Panc1 (cell line): ENCODE data around the gene NEGR1. TPM values are rescaled to one million over a fixed set of nuclear protein-coding genes. Genes with fewer than 3 reads are reported as not detected.

Experiments
- ATAC-seq: fragments of 200-7000 bp; cut with Tn5 transposase; 2 replicates; pipeline ENCODE4 v1.9.1; 2020; ENCODE audit warnings: mild to moderate bottlenecking, moderate library complexity
- BruUV-seq: library from RNA; stranded (reverse); fragments of 400-500 nt; replicated peaks from 2 replicates; lab custom pipeline; 2021; lab: Mats Ljungman, UMichigan
- CTCF ChIA-PET: fragments of 300-600 bp; sonication (Branson Sonifier 250); formaldehyde crosslinking; loops from one replicate; lab custom pipeline; 2022; ENCODE audit warnings: antibody characterized with exemption; lab: Charles Lee
- POLR2A ChIA-PET: fragments of 300-600 bp; sonication (Branson Sonifier 250); formaldehyde crosslinking; loops from one replicate; lab custom pipeline; 2022; ENCODE audit warnings: antibody characterized with exemption; lab: Charles Lee
- DNase-seq: peaks from one replicate; pipeline ENCODE4 v3.0.0-alpha.2; 2010; ENCODE audit warnings: low read depth, low spot score
- H3K27ac ChIP-seq: 2 replicates; pipeline ENCODE4 v1.5.1; 2011; ENCODE audit warnings: mild to moderate bottlenecking, low read length, inconsistent platforms
- H3K27me3 ChIP-seq: fragments of 200-500 bp; sonication (Bioruptor generic); 2 replicates; pipeline ENCODE4 v1.6.0; 2014; ENCODE audit warnings: low read length, inconsistent platforms; ENCODE audit not compliant: control insufficient read depth, insufficient read depth
- H3K36me3 ChIP-seq: fragments of 200-500 bp; sonication (Bioruptor generic); 2 replicates; pipeline ENCODE4 v1.5.1; 2014; ENCODE audit warnings: inconsistent platforms, mild to moderate bottlenecking, low read length, moderate library complexity; ENCODE audit not compliant: control insufficient read depth, insufficient read depth
- H3K4me1 ChIP-seq: 2 replicates; pipeline ENCODE4 v1.5.1; 2011; ENCODE audit warnings: inconsistent platforms, mild to moderate bottlenecking, low read length, moderate library complexity; ENCODE audit not compliant: control insufficient read depth, insufficient read depth
- H3K4me3 ChIP-seq, 2 experiments: 2 replicates each; pipeline ENCODE4 v1.5.1; 2011 to 2012; ENCODE audit warnings: low read depth in 2 of 2, low read length in 2 of 2, mild to moderate bottlenecking in 2 of 2, inconsistent platforms in 1 of 2, moderate library complexity in 1 of 2
- H3K9me3 ChIP-seq: fragments of 200-500 bp; sonication (Bioruptor generic); 2 replicates; pipeline ENCODE4 v1.5.1; 2014; ENCODE audit warnings: low read depth, mild to moderate bottlenecking, inconsistent platforms, low read length, moderate library complexity; ENCODE audit not compliant: control insufficient read depth, insufficient read depth
- CTCF ChIP-seq: fragments of 450-650 bp; IDR thresholded peaks from 2 replicates; pipeline ENCODE4 v1.5.1; 2017; ENCODE audit warnings: mild to moderate bottlenecking
- POLR2AphosphoS5 ChIP-seq: IDR thresholded peaks from 2 replicates; pipeline ENCODE4 v1.6.1; 2012; ENCODE audit warnings: mild to moderate bottlenecking, low read depth, low read length, moderate library complexity
- SIN3A ChIP-seq: IDR thresholded peaks from 2 replicates; pipeline ENCODE4 v1.6.1; 2012; ENCODE audit warnings: low read depth, mild to moderate bottlenecking, low read length, moderate library complexity, borderline replicate concordance; ENCODE audit not compliant: insufficient read depth
- TCF7L2 ChIP-seq: IDR thresholded peaks from 2 replicates; pipeline ENCODE4 v1.6.1; 2011; ENCODE audit warnings: mild to moderate bottlenecking, low read depth, low read length, inconsistent platforms
- in situ Hi-C: cut with HindIII; loops from 2 replicates; pipeline ENCODE4 v1.10.0; 2016; ENCODE audit warnings: low sequenced_read_pairs, low pct_unique_long_range_greater_than_20kb
- intact Hi-C: fragments of 100-400 bp; cut with micrococcal nuclease; formaldehyde crosslinking; loops from one replicate; pipeline ENCODE4 v1.10.0; 2022; ENCODE audit not compliant: unreplicated experiment
- total RNA-seq: library from RNA; stranded (reverse); gene quantifications from one replicate; pipeline ENCODE4 v1.2.1, GENCODE V29; 2021; ENCODE audit not compliant: unreplicated experiment
- TF ChIP-seq, protein P1 (sequence below), 2 experiments: IDR thresholded peaks; 2 replicates each; pipeline ENCODE4 v1.6.1; 2011 to 2012; ENCODE audit warnings: low read depth in 2 of 2, control low read depth in 1 of 2, low read length in 1 of 2, mild to moderate bottlenecking in 1 of 2, moderate library complexity in 1 of 2; ENCODE audit not compliant: insufficient read depth in 1 of 2

Gene NEGR1
- total RNA-seq, 1 experiment from 2014 or later: 2.7 TPM

GRCh38 chr1:71610476-71610875 is 671.9 kb downstream of the NEGR1 start:
- no peaks in the 10 kb centered on the region for H3K27me3 ChIP-seq
- TF ChIP-seq POLR2AphosphoS5: no peak
- TF ChIP-seq CTCF: no peak
- no peak for TF ChIP-seq TCF7L2
- no peak for TF ChIP-seq SIN3A
- TF ChIP-seq, protein P1, sequence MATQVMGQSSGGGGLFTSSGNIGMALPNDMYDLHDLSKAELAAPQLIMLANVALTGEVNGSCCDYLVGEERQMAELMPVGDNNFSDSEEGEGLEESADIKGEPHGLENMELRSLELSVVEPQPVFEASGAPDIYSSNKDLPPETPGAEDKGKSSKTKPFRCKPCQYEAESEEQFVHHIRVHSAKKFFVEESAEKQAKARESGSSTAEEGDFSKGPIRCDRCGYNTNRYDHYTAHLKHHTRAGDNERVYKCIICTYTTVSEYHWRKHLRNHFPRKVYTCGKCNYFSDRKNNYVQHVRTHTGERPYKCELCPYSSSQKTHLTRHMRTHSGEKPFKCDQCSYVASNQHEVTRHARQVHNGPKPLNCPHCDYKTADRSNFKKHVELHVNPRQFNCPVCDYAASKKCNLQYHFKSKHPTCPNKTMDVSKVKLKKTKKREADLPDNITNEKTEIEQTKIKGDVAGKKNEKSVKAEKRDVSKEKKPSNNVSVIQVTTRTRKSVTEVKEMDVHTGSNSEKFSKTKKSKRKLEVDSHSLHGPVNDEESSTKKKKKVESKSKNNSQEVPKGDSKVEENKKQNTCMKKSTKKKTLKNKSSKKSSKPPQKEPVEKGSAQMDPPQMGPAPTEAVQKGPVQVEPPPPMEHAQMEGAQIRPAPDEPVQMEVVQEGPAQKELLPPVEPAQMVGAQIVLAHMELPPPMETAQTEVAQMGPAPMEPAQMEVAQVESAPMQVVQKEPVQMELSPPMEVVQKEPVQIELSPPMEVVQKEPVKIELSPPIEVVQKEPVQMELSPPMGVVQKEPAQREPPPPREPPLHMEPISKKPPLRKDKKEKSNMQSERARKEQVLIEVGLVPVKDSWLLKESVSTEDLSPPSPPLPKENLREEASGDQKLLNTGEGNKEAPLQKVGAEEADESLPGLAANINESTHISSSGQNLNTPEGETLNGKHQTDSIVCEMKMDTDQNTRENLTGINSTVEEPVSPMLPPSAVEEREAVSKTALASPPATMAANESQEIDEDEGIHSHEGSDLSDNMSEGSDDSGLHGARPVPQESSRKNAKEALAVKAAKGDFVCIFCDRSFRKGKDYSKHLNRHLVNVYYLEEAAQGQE (IDR thresholded peaks at IDR 0.05; ENCODE audit: insufficient read depth in 1 of 2, low read depth in 2 of 2, low read length in 1 of 2): no peak
- POLR2A ChIA-PET: no interaction called here
- no peaks in the 10 kb centered on the region for H3K36me3 ChIP-seq
- H3K9me3 ChIP-seq: 0 out of 2 replicates have a peak, but pooled peaks cover 3% of the 10 kb centered on the region
- BruUV-seq: no TSS peak
- ATAC-seq (no peak), DNase-seq (no peak)
- in situ Hi-C loops (no loop called here), intact Hi-C loops (no loop called here)
- CTCF ChIA-PET: no interaction called here
- no peak overlapping the region for H3K4me3 ChIP-seq
- H3K27ac ChIP-seq: no peak overlapping the region
- no peaks in the 10 kb centered on the region for H3K4me1 ChIP-seq

- BruUV-seq: no TSS peak
- POLR2A ChIA-PET: no interaction called here
- CTCF ChIA-PET: no interaction called here
- ATAC-seq: no peak
- 0 out of 2 replicates have a peak, but pooled peaks cover 3% of the 10 kb centered on the region for H3K9me3 ChIP-seq
- H3K4me1 ChIP-seq: no peaks in the 10 kb centered on the region
- no peak overlapping the region for H3K27ac ChIP-seq
- DNase-seq: no peak
- in situ Hi-C loops (no loop called here), intact Hi-C loops (no loop called here)
- H3K4me3 ChIP-seq: no peak overlapping the region
- no peaks in the 10 kb centered on the region for H3K36me3 ChIP-seq
- no peaks in the 10 kb centered on the region for H3K27me3 ChIP-seq
- TF ChIP-seq CTCF (no peak), TCF7L2 (no peak), SIN3A (no peak), POLR2AphosphoS5 (no peak)
- TF ChIP-seq, protein P1 (IDR thresholded peaks at IDR 0.05; ENCODE audit: insufficient read depth in 1 of 2, low read depth in 2 of 2, low read length in 1 of 2): no peak
These were observed 679.1 kb downstream of the NEGR1 start for GRCh38 chr1:71603044-71603776.
